Liver (tissue), 9 donors: ENCODE data around the gene EDEM2. TPM values are rescaled to one million over a fixed set of nuclear protein-coding genes. Genes with fewer than 3 reads are reported as not detected.

ENCODE experiments used
- DNase-seq: peaks from one replicate; pipeline ENCODE4 v3.0.0-alpha.2; 2017; ENCODE audit warnings: low spot score
- H3K27ac ChIP-seq, 2 donors: one replicate each; pipeline ENCODE4 v1.7.0; 2013; ENCODE audit warnings: inconsistent platforms in 2 of 2, low read length in 2 of 2, control low read depth in 1 of 2, low read depth in 1 of 2, mild to moderate bottlenecking in 1 of 2
- H3K27me3 ChIP-seq, 4 donors: one replicate each; pipeline versions ENCODE4 v1.6.1 to v1.7.0; 2013; ENCODE audit warnings: low read length in 3 of 4, inconsistent platforms in 1 of 4, mild to moderate bottlenecking in 1 of 4, moderate library complexity in 1 of 4; ENCODE audit not compliant: control insufficient read depth in 4 of 4, insufficient read depth in 4 of 4
- H3K36me3 ChIP-seq, 4 donors: one replicate each; pipeline versions ENCODE4 v1.6.1 to v1.7.0; 2013; ENCODE audit warnings: low read length in 3 of 4, mild to moderate bottlenecking in 3 of 4, low read depth in 1 of 4, moderate library complexity in 1 of 4; ENCODE audit not compliant: control insufficient read depth in 4 of 4, insufficient read depth in 3 of 4
- H3K4me1 ChIP-seq, 4 donors: one replicate each; pipeline versions ENCODE4 v1.6.1 to v1.7.0; 2013; ENCODE audit warnings: low read length in 3 of 4, mild to moderate bottlenecking in 3 of 4, moderate library complexity in 1 of 4; ENCODE audit not compliant: control insufficient read depth in 4 of 4, insufficient read depth in 4 of 4
- H3K4me3 ChIP-seq, 3 donors: one replicate each; pipeline versions ENCODE4 v1.6.1 to v1.7.0; 2013; ENCODE audit warnings: low read length in 3 of 3, control low read depth in 1 of 3, low read depth in 1 of 3, mild to moderate bottlenecking in 1 of 3
- H3K9ac ChIP-seq, 2 donors: one replicate each; pipeline ENCODE4 v1.7.0; 2013; ENCODE audit warnings: low read length in 2 of 2, mild to moderate bottlenecking in 2 of 2, moderate library complexity in 2 of 2, control low read depth in 1 of 2, low read depth in 1 of 2
- H3K9me3 ChIP-seq, 4 donors: one replicate each; pipeline versions ENCODE4 v1.6.1 to v1.7.0; 2013; ENCODE audit warnings: low read length in 3 of 4; ENCODE audit not compliant: control insufficient read depth in 4 of 4
- CTCF ChIP-seq: fragments of 150-350 bp; IDR thresholded peaks from 2 replicates; pipeline ENCODE4 v1.5.1; 2017; ENCODE audit warnings: improper control_type of control experiment, low read depth, low read length; ENCODE audit not compliant: missing input control
- EGR1 ChIP-seq, 2 donors: IDR thresholded peaks; 2 replicates each; pipeline ENCODE4 v1.6.1; 2016 to 2018; ENCODE audit warnings: antibody characterized with exemption in 2 of 2, low read depth in 2 of 2
- FOXA1 ChIP-seq: IDR thresholded peaks from 2 replicates; pipeline ENCODE4 v1.6.1; 2016; ENCODE audit warnings: antibody characterized with exemption
- FOXA2 ChIP-seq: IDR thresholded peaks from 2 replicates; pipeline ENCODE4 v1.6.1; 2016; ENCODE audit warnings: antibody characterized with exemption
- GABPA ChIP-seq, 2 donors: IDR thresholded peaks in 1 of 2; conservative IDR thresholded peaks in 1 of 2; 2 replicates each; pipeline ENCODE4 v1.6.1; 2016; ENCODE audit warnings: antibody characterized with exemption in 2 of 2, mild to moderate bottlenecking in 1 of 2, moderate library complexity in 1 of 2
- HNF4A ChIP-seq, 2 donors: conservative IDR thresholded peaks; 2 replicates each; pipeline ENCODE4 v1.6.1; 2016; ENCODE audit warnings: antibody characterized with exemption in 2 of 2, mild to moderate bottlenecking in 2 of 2
- HNF4G ChIP-seq: IDR thresholded peaks from 2 replicates; pipeline ENCODE4 v1.6.1; 2016; ENCODE audit warnings: antibody characterized with exemption
- JUND ChIP-seq, 2 donors: IDR thresholded peaks; 2 replicates each; pipeline ENCODE4 v1.6.1; 2016; ENCODE audit warnings: antibody characterized with exemption in 2 of 2
- NR2F2 ChIP-seq: IDR thresholded peaks from 2 replicates; pipeline ENCODE4 v1.6.1; 2016; ENCODE audit warnings: antibody characterized with exemption
- RAD21 ChIP-seq, 2 donors: IDR thresholded peaks; 2 replicates each; pipeline ENCODE4 v1.6.1; 2016; ENCODE audit warnings: antibody characterized with exemption in 2 of 2, mild to moderate bottlenecking in 2 of 2
- REST ChIP-seq: IDR thresholded peaks from 2 replicates; pipeline ENCODE4 v1.6.1; 2016; ENCODE audit warnings: antibody characterized with exemption, mild to moderate bottlenecking
- RXRA ChIP-seq, 2 donors: IDR thresholded peaks; 2 replicates each; pipeline ENCODE4 v1.6.1; 2017 to 2018; ENCODE audit warnings: antibody characterized with exemption in 2 of 2, mild to moderate bottlenecking in 1 of 2
- SP1 ChIP-seq: IDR thresholded peaks from 2 replicates; pipeline ENCODE4 v1.6.1; 2018; ENCODE audit warnings: antibody characterized with exemption, mild to moderate bottlenecking
- TAF1 ChIP-seq: conservative IDR thresholded peaks from 2 replicates; pipeline ENCODE4 v1.6.1; 2016; ENCODE audit warnings: antibody characterized with exemption, mild to moderate bottlenecking
- YY1 ChIP-seq: IDR thresholded peaks from 2 replicates; pipeline ENCODE4 v1.6.1; 2016; ENCODE audit warnings: antibody characterized with exemption, mild to moderate bottlenecking
- WGBS: extraction: QIAGEN DNeasy Blood & Tissue Kit; methylation state at CpG from one replicate; pipeline ENCODE4 v1.1.7; 2013; 5-methylcytosine and 5-hydroxymethylcytosine counted together
- polyA plus RNA-seq, 2 donors: library from polyadenylated mRNA; stranded (reverse) in 1 of 2; unstranded in 1 of 2; fragments of 200-250 nt in 1 of 2; fragments of >200 nt in 1 of 2; fragmentation: Nextera tagmentation in 1 of 2; extraction: Ambion mirVana in 1 of 2; gene quantifications; one replicate each; pipeline versions ENCODE4 v1.2.1 to v1.2.3, GENCODE V29; 2013 to 2015
- total RNA-seq, 2 donors: library from RNA; depleted of rRNA; stranded (reverse); fragments of >200 nt; gene quantifications; one replicate each; pipeline ENCODE4 v1.2.3, GENCODE V29; 2014
- TF ChIP-seq, protein P1 (sequence below): IDR thresholded peaks from 2 replicates; pipeline ENCODE4 v1.6.1; 2016; ENCODE audit warnings: antibody characterized with exemption
- TF ChIP-seq, protein P2 (sequence below): IDR thresholded peaks from 2 replicates; pipeline ENCODE4 v1.6.1; 2016; ENCODE audit warnings: antibody characterized with exemption
- TF ChIP-seq, protein P3 (sequence below): IDR thresholded peaks from 2 replicates; pipeline ENCODE4 v1.6.1; 2016; ENCODE audit warnings: antibody characterized with exemption
- donor health status: healthy.
- donor health status: healthy.
- donor health status: healthy.
- donor health status: healthy.
- donor health status: healthy.

The EDEM2 gene
- total and polyA plus RNA-seq, 4 donors = 15.5 to 32.5 (median 22.2) TPM

DNA sequence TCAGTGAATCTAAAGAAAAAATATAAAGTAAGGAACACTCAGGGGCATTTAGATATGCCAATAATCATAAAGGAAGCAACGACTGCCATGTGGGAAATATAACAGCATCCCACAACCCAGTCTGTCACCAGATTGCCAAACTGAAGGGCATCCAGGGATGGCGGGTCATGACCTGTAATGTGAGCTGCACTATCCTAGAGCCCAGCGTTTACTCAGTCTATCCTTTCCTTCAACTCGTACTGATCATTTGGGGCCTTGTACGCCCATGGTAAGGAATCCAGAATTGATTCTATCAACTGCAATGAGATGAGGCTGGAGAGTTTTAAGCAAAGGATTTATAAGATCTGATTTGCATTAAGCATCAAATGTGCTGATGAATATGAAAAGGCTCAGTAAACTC lies 59.8 kb downstream of the EDEM2 start:
- no peak for TF ChIP-seq JUND (IDR thresholded peaks at IDR 0.05)
- no peak for TF ChIP-seq TAF1
- TF ChIP-seq, protein P1, sequence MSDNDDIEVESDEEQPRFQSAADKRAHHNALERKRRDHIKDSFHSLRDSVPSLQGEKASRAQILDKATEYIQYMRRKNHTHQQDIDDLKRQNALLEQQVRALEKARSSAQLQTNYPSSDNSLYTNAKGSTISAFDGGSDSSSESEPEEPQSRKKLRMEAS = no peak
- no peak for TF ChIP-seq REST
- no peak for TF ChIP-seq GABPA (IDR thresholded peaks at IDR 0.05 in 1 of 2, conservative IDR thresholded peaks at IDR 0.05 in 1 of 2)
- no peak for TF ChIP-seq YY1
- no peak for TF ChIP-seq EGR1 (IDR thresholded peaks at IDR 0.05; ENCODE audit: low read depth in 2 of 2)
- no peak for TF ChIP-seq FOXA2
- TF ChIP-seq HNF4G = no peak
- no peak for TF ChIP-seq RAD21 (IDR thresholded peaks at IDR 0.05)
- TF ChIP-seq FOXA1 = no peak
- no peak for TF ChIP-seq RXRA (IDR thresholded peaks at IDR 0.05)
- no peak for TF ChIP-seq HNF4A (conservative IDR thresholded peaks at IDR 0.05)
- WGBS = 79% methylated on average over 5 of the region's 5 CpGs
- Histone ChIP-seq H3K4me3 (no peak overlapping the region), H3K9me3 (no peaks in the 10 kb centered on the region), H3K27ac (no peak overlapping the region), H3K27me3 (no peaks in the 10 kb centered on the region), H3K4me1 (peaks cover 6 to 13% (median 12%) of the 10 kb centered on the region in 4 donors), H3K9ac (no peak overlapping the region), H3K36me3 (peaks cover 0 to 3% (median 0%) of the 10 kb centered on the region in 4 donors)
- DNase-seq = no peak

DNA sequence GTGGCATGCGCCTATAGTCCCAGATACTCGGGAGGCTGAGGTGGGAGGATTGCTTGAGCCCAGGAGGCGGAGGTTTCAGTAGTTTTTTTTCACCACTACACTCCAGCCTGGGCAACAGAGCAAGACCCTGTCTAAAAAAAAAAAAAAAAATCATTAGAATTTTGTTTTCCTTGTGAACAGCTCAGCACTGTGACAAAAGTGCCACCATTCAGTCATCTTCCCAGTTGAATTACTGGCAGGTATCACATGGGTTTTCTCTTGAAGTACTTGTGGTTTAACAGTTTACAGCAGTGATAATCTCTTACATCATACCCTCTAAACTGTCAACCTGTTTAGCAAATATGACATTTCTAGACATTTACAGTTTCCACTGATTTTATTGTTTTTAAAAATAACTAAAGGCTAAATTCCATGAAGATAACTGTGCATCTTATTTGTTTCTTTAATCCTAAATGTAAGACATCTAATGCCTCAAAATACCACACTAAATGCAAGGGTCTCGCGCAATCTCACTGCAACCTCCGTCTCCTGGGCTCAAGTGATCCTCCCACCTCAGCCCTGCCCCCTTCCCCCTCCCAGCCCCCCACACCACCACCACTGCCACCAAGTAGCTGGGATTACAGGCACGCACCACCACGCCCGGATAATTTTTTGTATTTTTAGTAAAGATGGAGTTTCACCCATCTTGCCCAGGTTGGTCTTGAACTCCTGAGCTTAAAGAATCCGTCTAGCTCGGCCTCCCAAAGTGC lies 61.5 kb downstream of the EDEM2 start:
- WGBS = 94% methylated on average over 11 of the region's 11 CpGs
- H3K27ac ChIP-seq = no peak overlapping the region
- DNase-seq = no peak
- H3K4me3 ChIP-seq = no peak overlapping the region
- H3K27me3 ChIP-seq = no peaks in the 10 kb centered on the region
- H3K9ac ChIP-seq = no peak overlapping the region
- peaks cover 4 to 5% (median 5%) of the 10 kb centered on the region in 4 donors for H3K4me1 ChIP-seq
- TF ChIP-seq, protein P2, sequence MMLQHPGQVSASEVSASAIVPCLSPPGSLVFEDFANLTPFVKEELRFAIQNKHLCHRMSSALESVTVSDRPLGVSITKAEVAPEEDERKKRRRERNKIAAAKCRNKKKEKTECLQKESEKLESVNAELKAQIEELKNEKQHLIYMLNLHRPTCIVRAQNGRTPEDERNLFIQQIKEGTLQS = no peak
- TF ChIP-seq FOXA2 = no peak
- no peak for TF ChIP-seq CTCF
- TF ChIP-seq JUND (IDR thresholded peaks at IDR 0.05) = no peak
- no peak for TF ChIP-seq TAF1
- no peak for TF ChIP-seq HNF4A (conservative IDR thresholded peaks at IDR 0.05)
- no peak for TF ChIP-seq NR2F2
- no peak for TF ChIP-seq EGR1 (IDR thresholded peaks at IDR 0.05; ENCODE audit: low read depth in 2 of 2)
- no peak for TF ChIP-seq YY1
- no peak for TF ChIP-seq GABPA (IDR thresholded peaks at IDR 0.05 in 1 of 2, conservative IDR thresholded peaks at IDR 0.05 in 1 of 2)
- no peak for TF ChIP-seq SP1
- no peak for TF ChIP-seq RXRA (IDR thresholded peaks at IDR 0.05)
- TF ChIP-seq, protein P3, sequence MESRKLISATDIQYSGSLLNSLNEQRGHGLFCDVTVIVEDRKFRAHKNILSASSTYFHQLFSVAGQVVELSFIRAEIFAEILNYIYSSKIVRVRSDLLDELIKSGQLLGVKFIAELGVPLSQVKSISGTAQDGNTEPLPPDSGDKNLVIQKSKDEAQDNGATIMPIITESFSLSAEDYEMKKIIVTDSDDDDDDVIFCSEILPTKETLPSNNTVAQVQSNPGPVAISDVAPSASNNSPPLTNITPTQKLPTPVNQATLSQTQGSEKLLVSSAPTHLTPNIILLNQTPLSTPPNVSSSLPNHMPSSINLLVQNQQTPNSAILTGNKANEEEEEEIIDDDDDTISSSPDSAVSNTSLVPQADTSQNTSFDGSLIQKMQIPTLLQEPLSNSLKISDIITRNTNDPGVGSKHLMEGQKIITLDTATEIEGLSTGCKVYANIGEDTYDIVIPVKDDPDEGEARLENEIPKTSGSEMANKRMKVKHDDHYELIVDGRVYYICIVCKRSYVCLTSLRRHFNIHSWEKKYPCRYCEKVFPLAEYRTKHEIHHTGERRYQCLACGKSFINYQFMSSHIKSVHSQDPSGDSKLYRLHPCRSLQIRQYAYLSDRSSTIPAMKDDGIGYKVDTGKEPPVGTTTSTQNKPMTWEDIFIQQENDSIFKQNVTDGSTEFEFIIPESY = no peak
- TF ChIP-seq HNF4G = no peak
- no peak for TF ChIP-seq FOXA1
- TF ChIP-seq, protein P1 = no peak
- TF ChIP-seq REST = no peak
- TF ChIP-seq RAD21 (IDR thresholded peaks at IDR 0.05) = no peak
- peaks cover 0 to 2% (median 0%) of the 10 kb centered on the region in 4 donors for H3K36me3 ChIP-seq
- H3K9me3 ChIP-seq = no peaks in the 10 kb centered on the region
